ENCODE data around the gene RASAL1.
"Not testable (repeated sequence)": the region's sequence is repeated elsewhere in the genome, so short reads cannot be mapped to it uniquely, and the experiment has no call there.

RASAL1 gene

DNA sequence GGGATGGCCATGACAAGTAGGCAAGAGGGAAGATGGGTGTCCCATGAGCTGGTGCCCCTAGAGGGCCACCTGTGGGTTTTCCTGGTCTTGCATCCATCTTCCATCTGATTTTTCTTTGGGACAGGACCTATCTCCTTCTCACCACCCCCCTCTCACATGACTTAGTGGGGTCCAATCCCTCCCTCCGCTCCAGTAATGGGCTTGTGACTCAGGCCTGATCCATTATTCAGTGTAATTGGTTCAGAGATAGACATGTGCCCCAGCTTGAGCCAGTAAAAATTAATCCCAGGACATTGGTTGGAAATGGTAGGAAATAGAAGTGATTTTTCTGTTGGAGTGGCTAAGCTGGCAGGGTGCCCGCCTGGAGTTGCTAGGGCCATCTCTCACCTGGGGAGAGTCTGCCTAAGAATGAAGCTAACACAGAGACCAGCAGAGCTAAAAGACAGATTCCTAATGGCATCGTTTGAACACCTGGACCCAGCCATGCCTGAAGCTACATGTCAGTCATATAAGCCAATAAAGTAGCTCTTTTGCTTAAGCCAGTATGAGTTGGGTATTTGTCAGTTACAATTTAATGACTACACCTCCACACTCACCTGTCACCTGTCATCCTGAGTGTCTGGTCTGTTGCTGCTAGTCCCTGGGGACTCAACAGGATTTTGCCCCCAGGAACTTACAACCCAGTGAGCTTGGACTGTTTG is 14.7 kb downstream of the RASAL1 start:
- no peak overlapping the region for H3K27ac Mint-ChIP-seq
- no peak for DNase-seq
- H3K36me3 Mint-ChIP-seq (ENCODE audit: low read depth): no peaks in the 10 kb centered on the region
- H3K4me3 Mint-ChIP-seq: no peak overlapping the region
- no peaks in the 10 kb centered on the region for H3K4me1 Mint-ChIP-seq (ENCODE audit: low read depth)
- no peaks in the 10 kb centered on the region for H3K27me3 Mint-ChIP-seq
- H3K9me3 Mint-ChIP-seq: peaks cover 3% of the 10 kb centered on the region

DNA sequence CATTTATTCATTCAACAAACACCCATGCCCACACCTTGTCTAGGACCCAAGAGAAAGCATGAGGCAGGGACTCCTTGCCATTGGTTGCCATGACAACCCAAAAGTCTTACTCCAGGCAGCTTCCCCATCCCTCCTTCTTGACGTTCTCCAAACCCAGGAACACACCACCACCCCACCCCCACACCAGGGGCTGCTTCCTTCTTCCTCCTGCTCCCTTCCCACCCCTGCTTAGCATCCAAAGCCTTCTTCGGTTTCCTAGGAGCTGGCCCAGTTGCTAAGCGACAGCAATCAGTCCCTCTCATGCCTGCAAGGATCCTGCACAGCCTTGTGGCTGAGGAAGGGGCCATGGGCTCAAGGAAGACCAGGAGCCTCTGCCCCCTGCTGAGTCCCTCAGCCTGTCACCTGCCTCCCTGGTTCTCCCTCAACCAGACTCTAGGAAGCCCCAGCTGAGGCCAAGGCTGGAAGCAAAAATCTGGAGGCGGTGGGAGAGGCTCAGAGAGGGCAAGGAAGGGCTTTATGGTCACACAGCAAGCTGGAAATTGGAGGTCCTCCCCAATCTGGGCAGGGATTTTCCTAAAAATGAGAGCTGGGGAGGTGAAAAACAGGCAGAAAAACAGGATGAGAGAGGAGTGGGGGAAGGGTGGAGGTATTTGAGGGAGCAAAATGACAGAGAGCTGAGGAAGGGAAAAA is 15.4 kb downstream of the RASAL1 start:
- no peak for DNase-seq
- H3K4me3 Mint-ChIP-seq: no peak overlapping the region
- H3K4me1 Mint-ChIP-seq (ENCODE audit: low read depth): no peaks in the 10 kb centered on the region
- H3K9me3 Mint-ChIP-seq: peaks cover 3% of the 10 kb centered on the region
- no peaks in the 10 kb centered on the region for H3K36me3 Mint-ChIP-seq (ENCODE audit: low read depth)
- H3K27ac Mint-ChIP-seq: no peak overlapping the region
- H3K27me3 Mint-ChIP-seq: no peaks in the 10 kb centered on the region

DNA sequence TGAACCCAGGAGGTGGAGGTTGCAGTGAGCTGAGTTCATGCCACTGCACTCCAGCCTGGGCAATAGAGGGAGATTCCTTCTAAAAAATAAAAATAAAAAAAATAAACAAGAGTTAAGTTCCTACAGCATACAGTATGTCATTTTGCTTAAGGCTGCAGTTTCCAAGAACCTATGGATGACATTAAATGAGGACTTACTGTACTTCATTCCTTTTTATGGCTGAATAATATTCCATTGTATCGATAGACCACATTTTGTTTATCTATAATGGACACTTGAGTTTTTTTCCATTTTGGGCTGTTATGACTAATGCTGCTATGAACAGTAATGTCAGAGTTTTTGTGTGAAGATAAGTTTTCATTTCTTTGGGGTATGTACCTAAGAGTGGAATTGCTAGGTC is 17.4 kb downstream of the RASAL1 start:
- no peaks in the 10 kb centered on the region for H3K27me3 Mint-ChIP-seq
- no peaks in the 10 kb centered on the region for H3K36me3 Mint-ChIP-seq (ENCODE audit: low read depth)
- peaks cover 3% of the 10 kb centered on the region for H3K9me3 Mint-ChIP-seq
- no peaks in the 10 kb centered on the region for H3K4me1 Mint-ChIP-seq (ENCODE audit: low read depth)
- H3K4me3 Mint-ChIP-seq: no peak overlapping the region
- H3K27ac Mint-ChIP-seq: no peak overlapping the region
- DNase-seq: no peak

- not testable (repeated sequence) for H3K9me3 Mint-ChIP-seq; DNase-seq; H3K27me3 Mint-ChIP-seq; H3K4me3 Mint-ChIP-seq; H3K4me1 Mint-ChIP-seq (ENCODE audit: low read depth); H3K36me3 Mint-ChIP-seq (ENCODE audit: low read depth); H3K27ac Mint-ChIP-seq
These were observed 17.9 kb downstream of the RASAL1 start for GRCh38 chr12:113117684-113118083.

DNA sequence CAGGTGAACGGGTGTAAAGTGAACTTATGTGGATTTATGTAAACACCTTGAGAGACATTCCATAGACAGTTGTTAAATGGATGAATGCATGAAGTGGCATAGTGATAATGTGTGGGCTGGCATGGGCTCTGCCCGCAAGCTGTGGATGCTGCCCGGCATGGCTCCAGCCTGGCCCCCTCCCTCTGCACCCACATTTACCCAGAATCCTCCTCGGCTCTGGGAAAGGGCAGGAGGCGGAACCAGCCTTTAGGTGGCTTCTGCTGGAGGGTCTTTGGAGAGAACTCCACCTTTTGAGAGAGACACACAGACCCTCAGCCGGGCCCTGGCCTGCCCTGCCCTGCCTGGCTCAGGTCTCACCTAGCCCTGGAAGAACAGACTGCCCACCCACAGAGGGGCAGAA is 18.7 kb downstream of the RASAL1 start:
- Mint-ChIP-seq H3K36me3 (ENCODE audit: low read depth) (no peaks in the 10 kb centered on the region), H3K27ac (no peak overlapping the region), H3K4me3 (no peak overlapping the region), H3K9me3 (no peaks in the 10 kb centered on the region), H3K27me3 (no peaks in the 10 kb centered on the region), H3K4me1 (ENCODE audit: low read depth) (no peaks in the 10 kb centered on the region)
- no peak for DNase-seq

DNA sequence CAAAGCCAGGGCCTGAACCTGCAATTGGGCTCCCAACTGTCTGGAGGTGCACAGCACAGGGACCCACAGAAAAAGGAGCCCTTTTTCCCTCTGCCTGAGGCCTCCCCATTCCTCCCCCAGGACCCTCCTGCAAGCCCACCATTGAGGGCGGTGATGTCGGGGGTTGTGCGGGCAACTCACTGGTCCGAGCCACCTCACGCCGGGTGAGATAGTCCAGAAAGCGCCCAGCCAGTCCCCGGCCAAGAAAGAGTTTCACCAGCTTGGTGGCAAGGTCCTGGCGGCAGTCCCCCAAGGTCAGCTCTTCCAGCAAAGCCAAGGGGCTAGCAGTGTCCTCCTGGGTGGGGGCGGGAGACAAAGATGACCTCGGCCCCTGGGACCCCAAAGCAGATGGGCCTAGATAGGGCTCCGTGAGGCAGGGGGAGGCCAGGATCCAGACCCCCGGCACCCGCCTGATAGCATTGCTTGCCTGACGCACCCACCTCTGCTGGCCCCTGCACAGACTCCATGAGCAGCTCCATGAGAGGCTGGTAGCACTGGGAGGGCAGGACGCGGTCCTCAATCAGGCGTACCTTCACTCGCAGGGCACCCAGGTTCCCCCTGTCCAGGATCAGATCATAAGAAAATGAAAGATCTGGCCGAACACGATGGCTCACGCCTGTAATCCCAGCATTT is 20.0 kb downstream of the RASAL1 start:
- Mint-ChIP-seq H3K27me3 (no peaks in the 10 kb centered on the region), H3K9me3 (no peaks in the 10 kb centered on the region), H3K4me1 (ENCODE audit: low read depth) (no peaks in the 10 kb centered on the region), H3K36me3 (ENCODE audit: low read depth) (no peaks in the 10 kb centered on the region), H3K27ac (no peak overlapping the region), H3K4me3 (no peak overlapping the region)
- DNase-seq: no peak

GRCh38 chr12:113114447-113115178 is 20.9 kb downstream of the RASAL1 start:
- H3K27me3 Mint-ChIP-seq: no peaks in the 10 kb centered on the region
- no peaks in the 10 kb centered on the region for H3K36me3 Mint-ChIP-seq (ENCODE audit: low read depth)
- H3K4me1 Mint-ChIP-seq (ENCODE audit: low read depth): peaks cover 3% of the 10 kb centered on the region
- no peaks in the 10 kb centered on the region for H3K9me3 Mint-ChIP-seq
- H3K27ac Mint-ChIP-seq: no peak overlapping the region
- no peak for DNase-seq
- H3K4me3 Mint-ChIP-seq: no peak overlapping the region

DNA sequence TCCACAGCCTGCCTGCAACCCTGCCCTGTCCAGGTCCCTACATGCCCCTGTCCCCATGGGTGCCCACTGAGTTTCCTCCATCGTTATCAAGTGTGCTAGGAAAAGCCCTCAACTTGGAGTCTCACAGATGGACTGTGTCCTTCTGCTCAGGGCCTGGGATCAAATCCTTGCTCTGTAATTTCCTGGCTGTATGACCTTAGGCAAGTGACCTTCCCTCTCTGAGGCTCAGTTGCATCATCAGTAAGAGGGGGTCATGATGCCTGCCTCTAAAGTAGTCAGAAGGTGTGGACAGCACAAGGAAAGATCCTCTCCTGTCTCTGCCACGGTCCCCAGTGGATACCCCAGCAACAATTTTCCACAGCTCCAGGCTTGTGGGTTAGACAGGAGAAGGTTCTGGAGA is 22.2 kb downstream of the RASAL1 start:
- H3K9me3 Mint-ChIP-seq: no peaks in the 10 kb centered on the region
- H3K4me1 Mint-ChIP-seq (ENCODE audit: low read depth): peaks cover 5% of the 10 kb centered on the region
- DNase-seq: no peak
- H3K27me3 Mint-ChIP-seq: no peaks in the 10 kb centered on the region
- H3K4me3 Mint-ChIP-seq: no peak overlapping the region
- no peaks in the 10 kb centered on the region for H3K36me3 Mint-ChIP-seq (ENCODE audit: low read depth)
- no peak overlapping the region for H3K27ac Mint-ChIP-seq

- DNase-seq: no peak
- Mint-ChIP-seq H3K36me3 (ENCODE audit: low read depth) (no peaks in the 10 kb centered on the region), H3K27ac (no peak overlapping the region), H3K4me3 (no peak overlapping the region), H3K4me1 (ENCODE audit: low read depth) (peaks cover 5% of the 10 kb centered on the region), H3K9me3 (no peaks in the 10 kb centered on the region), H3K27me3 (no peaks in the 10 kb centered on the region)
These were observed 23.3 kb downstream of the RASAL1 start for GRCh38 chr12:113112043-113112899.

DNA sequence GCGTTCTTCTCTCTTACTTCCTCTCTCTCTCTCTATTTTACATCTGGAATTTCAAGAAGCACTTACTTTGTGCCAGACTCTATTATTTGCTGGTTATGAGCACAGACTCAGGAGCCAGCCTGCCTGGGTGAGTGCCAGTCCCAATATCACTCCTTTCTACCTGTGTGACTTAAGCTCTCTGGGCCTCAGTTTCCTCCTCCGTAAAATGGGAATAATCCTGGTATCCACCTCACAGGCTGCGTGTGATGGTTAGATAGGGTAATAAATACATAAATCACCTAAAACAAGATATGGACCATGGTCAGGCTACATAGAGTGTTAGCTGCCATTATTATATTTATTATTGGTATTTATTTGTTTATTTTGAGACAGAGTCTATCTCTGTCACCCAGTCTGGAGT is 24.3 kb downstream of the RASAL1 start:
- Mint-ChIP-seq H3K27me3 (no peaks in the 10 kb centered on the region), H3K36me3 (ENCODE audit: low read depth) (no peaks in the 10 kb centered on the region), H3K9me3 (no peaks in the 10 kb centered on the region), H3K4me1 (ENCODE audit: low read depth) (peaks cover 5% of the 10 kb centered on the region), H3K27ac (no peak overlapping the region), H3K4me3 (no peak overlapping the region)
- no peak for DNase-seq

DNA sequence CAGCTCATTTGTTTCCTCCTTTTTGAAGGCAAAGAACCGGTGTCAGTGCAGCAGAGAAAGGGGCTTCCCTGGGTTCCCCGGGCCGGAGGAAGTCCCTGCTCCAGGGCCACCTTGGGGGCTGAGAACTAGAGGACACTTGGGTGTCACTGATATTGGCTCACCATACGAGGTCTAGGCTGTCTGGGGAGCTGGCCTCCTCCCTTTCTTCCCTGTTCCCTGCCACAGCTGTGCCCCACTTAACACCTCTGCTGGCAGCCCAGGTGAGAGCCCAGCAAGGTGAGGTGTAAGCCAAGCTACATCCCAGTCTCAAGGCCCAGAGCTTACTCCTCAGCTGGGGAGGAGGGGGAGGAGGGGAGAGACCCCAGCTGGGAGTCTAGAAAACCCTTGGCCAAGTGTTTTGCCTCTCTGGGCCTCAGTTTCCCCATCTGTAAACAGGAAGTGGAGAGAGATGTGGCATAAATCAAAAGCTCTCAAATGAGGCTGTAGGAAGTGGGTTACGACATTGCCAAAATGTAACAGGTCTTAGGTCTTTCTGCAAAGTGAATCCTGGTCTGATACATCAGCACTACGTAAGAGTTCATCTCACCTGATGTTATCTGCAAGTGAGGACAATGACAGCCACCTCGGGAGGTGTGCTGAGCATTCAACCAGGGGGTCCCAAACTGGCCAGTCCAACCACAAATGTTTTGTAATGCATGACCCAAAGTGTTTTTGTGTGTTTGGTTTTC is 25.5 kb downstream of the RASAL1 start:
- Mint-ChIP-seq H3K4me1 (ENCODE audit: low read depth) (peaks cover 5% of the 10 kb centered on the region), H3K27me3 (no peaks in the 10 kb centered on the region), H3K4me3 (no peak overlapping the region), H3K27ac (no peak overlapping the region), H3K36me3 (ENCODE audit: low read depth) (no peaks in the 10 kb centered on the region), H3K9me3 (no peaks in the 10 kb centered on the region)
- no peak for DNase-seq

GRCh38 chr12:113109360-113109759 is 26.2 kb downstream of the RASAL1 start:
- no peaks in the 10 kb centered on the region for H3K27me3 Mint-ChIP-seq
- no peak for DNase-seq
- H3K27ac Mint-ChIP-seq: no peak overlapping the region
- no peaks in the 10 kb centered on the region for H3K9me3 Mint-ChIP-seq
- peaks cover 5% of the 10 kb centered on the region for H3K4me1 Mint-ChIP-seq (ENCODE audit: low read depth)
- H3K4me3 Mint-ChIP-seq: no peak overlapping the region
- no peaks in the 10 kb centered on the region for H3K36me3 Mint-ChIP-seq (ENCODE audit: low read depth)

DNA sequence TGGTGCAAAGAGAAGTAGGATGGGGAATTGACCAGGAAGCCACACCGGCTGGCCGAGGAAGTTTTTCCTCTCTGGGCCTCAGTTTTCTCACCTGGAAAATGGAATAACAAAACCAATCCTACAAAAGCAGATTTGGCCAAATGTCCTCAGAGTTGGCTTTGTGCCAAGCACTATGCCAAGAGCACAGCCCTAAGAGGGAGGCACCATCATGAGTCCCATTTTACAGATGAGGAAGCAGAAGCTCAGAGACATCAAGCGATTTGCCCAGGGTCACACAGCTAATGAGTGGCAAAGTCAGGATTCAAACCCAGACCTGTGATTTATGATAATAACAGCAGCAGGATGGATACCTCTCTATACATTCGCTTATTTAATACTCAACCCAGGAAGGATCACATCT is 27.3 kb downstream of the RASAL1 start:
- no peak for DNase-seq
- Mint-ChIP-seq H3K4me3 (no peak overlapping the region), H3K4me1 (ENCODE audit: low read depth) (peaks cover 13% of the 10 kb centered on the region), H3K27ac (no peak overlapping the region), H3K27me3 (no peaks in the 10 kb centered on the region), H3K36me3 (ENCODE audit: low read depth) (no peaks in the 10 kb centered on the region), H3K9me3 (no peaks in the 10 kb centered on the region)

Data from activated T-cell treated with anti-CD3 and anti-CD28 coated beads, Interleukin-2, amount 50 U/mL, for 24 hours (primary cell).